ENCODE data around the gene TFDP1. TPM values are rescaled to one million over a fixed set of nuclear protein-coding genes. Genes with fewer than 3 reads are reported as not detected.
A peak's percentile ranks its signal among the peaks of the same experiment; 100 is the strongest.

The TFDP1 gene
- polyA plus RNA-seq (ENCODE audit: insufficient read length): 92.8 TPM
- long read RNA-seq, donor 1, transcript TFDP1-201 (12 exons, 2,648 nt): major isoform, 8 of 30 reads
- long read RNA-seq, donor 1, partial matches to known transcripts: 19 of 30 reads
- long read RNA-seq, donor 1, other reads (novel, unspliced or antisense): 0 of 30 reads
- long read RNA-seq, donor 2, transcript TFDP1-201 (12 exons, 2,648 nt): major isoform, 12 of 17 reads
- long read RNA-seq, donor 2, transcript TFDP1-204 (3 exons, 447 nt): minor isoform, 5 of 17 reads
- long read RNA-seq, donor 2, partial matches to known transcripts: 0 of 17 reads
- long read RNA-seq, donor 2, other reads (novel, unspliced or antisense): 0 of 17 reads
- long read RNA-seq, donor 3, partial matches to known transcripts: 37 of 43 reads
- long read RNA-seq, donor 3, other reads (novel, unspliced or antisense): 0 of 43 reads
- long read RNA-seq, donor 4, partial matches to known transcripts: 14 of 14 reads
- long read RNA-seq, donor 4, other reads (novel, unspliced or antisense): 0 of 14 reads
- long read RNA-seq, donor 5, transcript TFDP1-201 (12 exons, 2,648 nt): major isoform, 10 of 65 reads
- long read RNA-seq, donor 5, transcript TFDP1-204 (3 exons, 447 nt): minor isoform, 7 of 65 reads
- long read RNA-seq, donor 5, partial matches to known transcripts: 40 of 65 reads
- long read RNA-seq, donor 5, other reads (novel, unspliced or antisense): 8 of 65 reads
- long read RNA-seq, donor 6, transcript TFDP1-204 (3 exons, 447 nt): major isoform, 7 of 19 reads
- long read RNA-seq, donor 6, partial matches to known transcripts: 7 of 19 reads
- long read RNA-seq, donor 6, other reads (novel, unspliced or antisense): 0 of 19 reads
- long read RNA-seq, donor 7, transcript TFDP1-204 (3 exons, 447 nt): major isoform, 8 of 23 reads
- long read RNA-seq, donor 7, partial matches to known transcripts: 5 of 23 reads
- long read RNA-seq, donor 7, other reads (novel, unspliced or antisense): 7 of 23 reads
- long read RNA-seq, donor 8, partial matches to known transcripts: 0 of 3 reads
- long read RNA-seq, donor 8, other reads (novel, unspliced or antisense): 0 of 3 reads

- DNase-seq: peak; percentile 76
These were observed at the start of gene TFDP1 for GRCh38 chr13:113584205-113584869. TSS of gene TFDP1 (plus strand) at chr13:113584753. CDS start at chr13:113585838, 1,085 bp downstream.

- no peak for DNase-seq
These were observed 49.2 kb upstream of the TFDP1 start for GRCh38 chr13:113535381-113535781.

- no peak for DNase-seq
These were observed 48.0 kb upstream of the TFDP1 start for GRCh38 chr13:113536461-113537110.

GRCh38 chr13:113537205-113537604 lies 47.3 kb upstream of the TFDP1 start:
- DNase-seq: no peak

GRCh38 chr13:113537909-113538688 lies 46.5 kb upstream of the TFDP1 start:
- no peak for DNase-seq

GRCh38 chr13:113538689-113539058 lies 45.9 kb upstream of the TFDP1 start:
- no peak for DNase-seq

GRCh38 chr13:113539176-113539575 lies 45.4 kb upstream of the TFDP1 start:
- DNase-seq: no peak

- no peak for DNase-seq
These were observed 44.7 kb upstream of the TFDP1 start for GRCh38 chr13:113539822-113540221.

- no peak for DNase-seq
These were observed 44.0 kb upstream of the TFDP1 start for GRCh38 chr13:113540523-113540922.

- DNase-seq: no peak
These were observed 41.7 kb upstream of the TFDP1 start for GRCh38 chr13:113542751-113543424.

- DNase-seq: no peak
These were observed 40.3 kb upstream of the TFDP1 start for GRCh38 chr13:113544071-113544891.

GRCh38 chr13:113544896-113545295 lies 39.7 kb upstream of the TFDP1 start:
- no peak for DNase-seq

GRCh38 chr13:113545455-113545930 lies 39.1 kb upstream of the TFDP1 start:
- peak; percentile 70 for DNase-seq

GRCh38 chr13:113545931-113546516 lies 38.5 kb upstream of the TFDP1 start:
- no peak for DNase-seq

- no peak for DNase-seq
These were observed 37.8 kb upstream of the TFDP1 start for GRCh38 chr13:113546571-113547237.

- no peak for DNase-seq
These were observed 37.1 kb upstream of the TFDP1 start for GRCh38 chr13:113547238-113547971.

- DNase-seq: no peak
These were observed 36.3 kb upstream of the TFDP1 start for GRCh38 chr13:113548171-113548641.

Data from left kidney (tissue), 8 donors.